ENCODE results near the gene HSD11B2. TPM values are rescaled to one million over a fixed set of nuclear protein-coding genes. Genes with fewer than 3 reads are reported as not detected.

HSD11B2 gene
- total RNA-seq, 1 donor from 2014 or later, result 2.1 TPM

GRCh38 chr16:67466581-67466980, 35.7 kb downstream of the HSD11B2 start:
- FAIRE-seq, result no peak
- Histone ChIP-seq H3K27me3 (ENCODE audit: control insufficient read depth, insufficient read depth, low read length) (no peaks in the 10 kb centered on the region), H3K36me3 (ENCODE audit: control insufficient read depth, insufficient read depth, low read length) (peaks cover 5% of the 10 kb centered on the region), H3K4me3 (ENCODE audit: low read depth, low read length) (no peak overlapping the region)
- DNase-seq (ENCODE audit: low read depth), result no peak
- no peak for TF ChIP-seq CTCF (IDR thresholded peaks at IDR 0.05; ENCODE audit: insufficient read depth, low read length, severe bottlenecking)

- H3K4me3 ChIP-seq (ENCODE audit: low read depth, low read length), result no peak overlapping the region
- DNase-seq (ENCODE audit: low read depth) (peak; percentile 79), FAIRE-seq (no peak)
- H3K36me3 ChIP-seq (ENCODE audit: control insufficient read depth, insufficient read depth, low read length), result peaks cover 7% of the 10 kb centered on the region
- no peaks in the 10 kb centered on the region for H3K27me3 ChIP-seq (ENCODE audit: control insufficient read depth, insufficient read depth, low read length)
- TF ChIP-seq CTCF (IDR thresholded peaks at IDR 0.05; ENCODE audit: insufficient read depth, low read length, severe bottlenecking), result no peak
Measured at GRCh38 chr16:67468731-67469130, 37.8 kb downstream of the HSD11B2 start.

GRCh38 chr16:67470359-67470758, 39.4 kb downstream of the HSD11B2 start:
- DNase-seq (ENCODE audit: low read depth) (no peak), FAIRE-seq (no peak)
- TF ChIP-seq CTCF (IDR thresholded peaks at IDR 0.05; ENCODE audit: insufficient read depth, low read length, severe bottlenecking), result no peak
- Histone ChIP-seq H3K4me3 (ENCODE audit: low read depth, low read length) (no peak overlapping the region), H3K36me3 (ENCODE audit: control insufficient read depth, insufficient read depth, low read length) (peaks cover 6% of the 10 kb centered on the region), H3K27me3 (ENCODE audit: control insufficient read depth, insufficient read depth, low read length) (no peaks in the 10 kb centered on the region)

GRCh38 chr16:67471758-67472384, 41.0 kb downstream of the HSD11B2 start:
- Histone ChIP-seq H3K4me3 (ENCODE audit: low read depth, low read length) (no peak overlapping the region), H3K27me3 (ENCODE audit: control insufficient read depth, insufficient read depth, low read length) (no peaks in the 10 kb centered on the region), H3K36me3 (ENCODE audit: control insufficient read depth, insufficient read depth, low read length) (peaks cover 5% of the 10 kb centered on the region)
- no peak for TF ChIP-seq CTCF (IDR thresholded peaks at IDR 0.05; ENCODE audit: insufficient read depth, low read length, severe bottlenecking)
- FAIRE-seq (no peak), DNase-seq (ENCODE audit: low read depth) (no peak)

- Histone ChIP-seq H3K4me3 (ENCODE audit: low read depth, low read length) (no peak overlapping the region), H3K36me3 (ENCODE audit: control insufficient read depth, insufficient read depth, low read length) (peaks cover 2% of the 10 kb centered on the region), H3K27me3 (ENCODE audit: control insufficient read depth, insufficient read depth, low read length) (no peaks in the 10 kb centered on the region)
- no peak for FAIRE-seq
- DNase-seq (ENCODE audit: low read depth), result no peak
- TF ChIP-seq CTCF (IDR thresholded peaks at IDR 0.05; ENCODE audit: insufficient read depth, low read length, severe bottlenecking), result no peak
Measured at GRCh38 chr16:67474551-67475455, 43.9 kb downstream of the HSD11B2 start.
